GM12878 (cell line): Measurements from ENCODE around the gene ERCC2. TPM values are rescaled to one million over a fixed set of nuclear protein-coding genes. Genes with fewer than 3 reads are reported as not detected.
A peak's percentile ranks its signal among the peaks of the same experiment; 100 is the strongest.

Experiments
- ATAC-seq: fragments of 200-7000 bp; cut with Tn5 transposase; 3 replicates; pipeline ENCODE4 v1.9.1; 2020; ENCODE audit warnings: mild to moderate bottlenecking, moderate library complexity
- BruUV-seq: library from RNA; stranded (reverse); fragments of 400-500 nt; replicated peaks from 2 replicates; lab custom pipeline; 2021; lab: Mats Ljungman, UMichigan
- CTCF ChIA-PET: fragments of 300-600 bp; sonication (Branson Sonifier 250); formaldehyde crosslinking; extraction: SDS; loops from one replicate; lab custom pipeline; 2021; ENCODE audit warnings: inconsistent platforms; lab: Yijun Ruan, JAX
- POLR2A ChIA-PET: fragments of 350-600 bp; formaldehyde crosslinking; extraction: SDS; loops from one replicate; lab custom pipeline; 2021; ENCODE audit warnings: inconsistent platforms; lab: Charles Lee
- RAD21 ChIA-PET: fragments of 300-600 bp; sonication (Branson Sonifier 250); formaldehyde crosslinking; loops from one replicate; lab custom pipeline; 2023; ENCODE audit warnings: antibody characterized with exemption; ENCODE audit not compliant: unreplicated experiment; lab: Charles Lee
- SMC1A ChIA-PET: fragments of 300-600 bp; sonication (Branson Sonifier 250); formaldehyde crosslinking; loops from one replicate; lab custom pipeline; 2023; ENCODE audit not compliant: unreplicated experiment, uncharacterized antibody; lab: Charles Lee
- DNase-seq: peaks from one replicate; pipeline ENCODE4 v3.0.0-alpha.2; 2011; ENCODE audit warnings: low read depth, low spot score
- FAIRE-seq: peaks from 3 replicates; lab custom pipeline; 2011; peaks lifted over from hg19 to GRCh38; lab: Jason Lieb, UNC
- H2AFZ ChIP-seq: 2 replicates; pipeline ENCODE4 v1.6.0; 2011; ENCODE audit warnings: low read depth, low read length, control low read depth; ENCODE audit not compliant: control insufficient read depth
- H3K27ac ChIP-seq: 2 replicates; pipeline ENCODE4 v1.5.1; 2011; ENCODE audit warnings: control low read depth; ENCODE audit not compliant: control insufficient read depth, insufficient read depth
- H3K27me3 ChIP-seq, 2 experiments: replicated peaks in 1 of 2; 2 replicates each; pipeline versions ENCODE4 v1.6.0 to v1.6.1; 2011; ENCODE audit warnings: low read length in 1 of 2; ENCODE audit not compliant: control insufficient read depth in 2 of 2, insufficient read depth in 2 of 2
- H3K36me3 ChIP-seq, 2 experiments: 2 replicates each; pipeline ENCODE4 v1.5.1; 2011; ENCODE audit warnings: low read length in 1 of 2; ENCODE audit not compliant: control insufficient read depth in 2 of 2, insufficient read depth in 2 of 2
- H3K4me1 ChIP-seq: 2 replicates; pipeline ENCODE4 v1.6.1; 2011; ENCODE audit warnings: mild to moderate bottlenecking, low read length, moderate library complexity, mixed read lengths; ENCODE audit not compliant: control insufficient read depth, insufficient read depth
- H3K4me2 ChIP-seq: 2 replicates; pipeline ENCODE4 v1.6.0; 2011; ENCODE audit warnings: control low read depth; ENCODE audit not compliant: control insufficient read depth, insufficient read depth
- H3K4me3 ChIP-seq: fragments of 200-600 bp; sonication (generic); 2 replicates; pipeline ENCODE4 v1.5.1; 2016
- H3K79me2 ChIP-seq: 2 replicates; pipeline ENCODE4 v1.6.0; 2011; ENCODE audit warnings: low read length; ENCODE audit not compliant: control insufficient read depth, insufficient read depth
- H3K9ac ChIP-seq: 2 replicates; pipeline ENCODE4 v1.8.0; 2011; ENCODE audit warnings: low read length, control low read depth, mixed read lengths; ENCODE audit not compliant: control insufficient read depth, insufficient read depth
- H3K9me3 ChIP-seq: replicated peaks from 3 replicates; pipeline ENCODE4 v1.5.1; 2011; ENCODE audit warnings: mild to moderate bottlenecking, low read length; ENCODE audit not compliant: control insufficient read depth, insufficient read depth
- H4K20me1 ChIP-seq: 2 replicates; pipeline ENCODE4 v1.6.0; 2011; ENCODE audit not compliant: control insufficient read depth, insufficient read depth
- ATF2 ChIP-seq: IDR thresholded peaks from 2 replicates; pipeline ENCODE4 v1.6.1; 2012; ENCODE audit warnings: low read length, inconsistent platforms
- CBFB ChIP-seq: IDR thresholded peaks from 2 replicates; pipeline ENCODE4 v1.6.1; 2016; ENCODE audit warnings: antibody characterized with exemption, low read depth
- CBX5 ChIP-seq: sonication (generic); IDR thresholded peaks from 2 replicates; pipeline ENCODE4 v1.6.1; 2016; ENCODE audit warnings: low read depth, moderate library complexity, mild to moderate bottlenecking, inconsistent platforms
- EED ChIP-seq: sonication (generic); IDR thresholded peaks from 2 replicates; pipeline ENCODE4 v1.6.1; 2016; ENCODE audit warnings: antibody characterized with exemption, low read depth
- EGR1 ChIP-seq, 2 experiments: IDR thresholded peaks; 1 replicate in 1 of 2; 2 replicates in 1 of 2; pipeline ENCODE4 v1.6.1; 2011 to 2012; ENCODE audit warnings: low read depth in 2 of 2, low read length in 2 of 2, borderline replicate concordance in 1 of 2, mild to moderate bottlenecking in 1 of 2, moderate library complexity in 1 of 2
- GATAD2B ChIP-seq: fragments of 450-650 bp; conservative IDR thresholded peaks from 2 replicates; pipeline ENCODE4 v1.6.1; 2017; ENCODE audit warnings: low read depth, mild to moderate bottlenecking, moderate library complexity
- HCFC1 ChIP-seq: fragments of 150-350 bp; IDR thresholded peaks from 2 replicates; pipeline ENCODE4 v1.6.1; 2014; ENCODE audit warnings: low read length
- IKZF2 ChIP-seq, 2 experiments: fragments of 450-650 bp; IDR thresholded peaks; 2 replicates each; pipeline ENCODE4 v1.6.1; 2017; ENCODE audit warnings: mild to moderate bottlenecking in 2 of 2, moderate library complexity in 2 of 2
- IRF4 ChIP-seq: IDR thresholded peaks from 2 replicates; pipeline ENCODE4 v1.6.1; 2011; ENCODE audit warnings: low read depth, low read length
- MLLT1 ChIP-seq: fragments of 450-650 bp; IDR thresholded peaks from 2 replicates; pipeline ENCODE4 v1.6.1; 2016; ENCODE audit warnings: mild to moderate bottlenecking
- NR2C1 ChIP-seq: fragments of 450-650 bp; IDR thresholded peaks from 2 replicates; pipeline ENCODE4 v1.6.1; 2017; ENCODE audit warnings: antibody characterized with exemption, mild to moderate bottlenecking, moderate library complexity
- POU2F2 ChIP-seq: IDR thresholded peaks from 3 replicates; pipeline ENCODE4 v1.6.1; 2011; ENCODE audit warnings: low read depth, mild to moderate bottlenecking, low read length, borderline replicate concordance
- SRF ChIP-seq, 2 experiments: IDR thresholded peaks; 2 replicates each; pipeline ENCODE4 v1.6.1; 2011; ENCODE audit warnings: low read depth in 2 of 2, low read length in 2 of 2, mild to moderate bottlenecking in 1 of 2, moderate library complexity in 1 of 2
- SUPT20H ChIP-seq: IDR thresholded peaks from 2 replicates; pipeline ENCODE4 v1.6.1; 2011; ENCODE audit warnings: low read depth, mild to moderate bottlenecking, low read length, moderate library complexity, borderline replicate concordance; ENCODE audit not compliant: control insufficient read depth
- WGBS: methylation state at CpG from one replicate; pipeline ENCODE4 v1.1.6; 2016; ENCODE audit warnings: low lambda C conversion rate; ENCODE audit not compliant: insufficient replicate concordance, insufficient coverage; ENCODE audit errors: missing lambda C conversion rate; 5-methylcytosine and 5-hydroxymethylcytosine counted together
- in situ Hi-C: fragments of 300-500 bp; cut with MboI; formaldehyde crosslinking; loops from 9 replicates; pipeline ENCODE4 v1.14.3; 2018; ENCODE audit warnings: mixed read lengths
- intact Hi-C: fragments of 100-400 bp; cut with micrococcal nuclease; formaldehyde crosslinking; loops from one replicate; pipeline ENCODE4 v1.14.2; 2022; ENCODE audit not compliant: unreplicated experiment
- polyA plus RNA-seq, 11 experiments: library from polyadenylated mRNA; depleted of rRNA in 4 of 11; unstranded in 6 of 11; stranded (reverse) in 5 of 11; fragments of >200 nt; fragmentation: Nextera tagmentation in 4 of 11; fragmentation: Illumina TruSeq in 1 of 11; extraction: Ambion mirVana in 4 of 11; extraction: Trizol in 1 of 11; gene quantifications; 1 replicate in 1 of 11; 2 replicates in 10 of 11; pipeline versions ENCODE4 v1.2.1 to v1.2.3, GENCODE V29; 2011 to 2016; ENCODE audit warnings: inconsistent platforms in 2 of 11, missing spikeins in 2 of 11, low read depth in 1 of 11
- total RNA-seq, 4 experiments: library from RNA; depleted of rRNA in 3 of 4; stranded (reverse); fragments of >200 nt in 3 of 4; fragmentation: Illumina TruSeq in 1 of 4; extraction: Trizol in 1 of 4; gene quantifications; 2 replicates each; pipeline versions ENCODE4 v1.2.1 to v1.2.3, GENCODE V29; 2013 to 2021

Gene ERCC2
- total and polyA plus RNA-seq, 10 of the 15 experiments (the other 5 are each of a cell fraction or from before 2014, with no cell fraction given) = 1.3 to 40.1 (median 15.6) TPM

GRCh38 chr19:45405435-45406225 is 35.3 kb upstream of the ERCC2 start (continued):
- TF ChIP-seq SRF (IDR thresholded peaks at IDR 0.05; ENCODE audit: low read depth in 2 of 2, low read length in 2 of 2) (peak in 1 of 2 experiments; percentile 26; a peak in 1 of 4 replicates), CBFB (no peak), SUPT20H (no peak), IRF4 (no peak), NR2C1 (peak; percentile 87), EGR1 (IDR thresholded peaks at IDR 0.05; ENCODE audit: borderline replicate concordance in 1 of 2, low read depth in 2 of 2, low read length in 2 of 2) (peak in 1 of 2 experiments; percentile 89; a peak in 2 of 3 replicates), IKZF2 (IDR thresholded peaks at IDR 0.05) (peak; percentile 82 to 84)

GRCh38 chr19:45404557-45405434 is 34.4 kb upstream of the ERCC2 start, which contains the start of gene PPP1R13L:
PPP1R13L (minus strand) TSS chr19:45405069; CDS start chr19:45398318, 6,751 bp downstream.
- H3K27ac ChIP-seq = peak within 1 kb of the TSS; percentile 89
- ChIA-PET CTCF (interaction anchor here (0.6 to 5.2 kb wide), 14 partner anchors 11 to 230 kb away, joined by 3 to 93 read pairs (median 10); partner anchors contain the start of gene ERCC1), RAD21 (interaction anchor here (0.6 to 4.8 kb wide), 9 partner anchors 15 to 364 kb away, joined by 3 to 48 read pairs (median 6); partner anchors contain the start of genes ERCC1 and SIX5), SMC1A (interaction anchor here (0.6 to 6.2 kb wide), 7 partner anchors 8 to 236 kb away, joined by 3 to 55 read pairs (median 4); partner anchors contain the start of gene FOSB), POLR2A (interaction anchor here (0.9 to 3.8 kb wide), 2 partner anchors 19 to 65 kb away, joined by 3 to 16 read pairs; partner anchors contain the start of gene ERCC1)
- 24% methylated on average over 46 of the region's 46 CpGs for whole genome bisulfite sequencing
- FAIRE-seq (peak; percentile 64), DNase-seq (peak; percentile 32), ATAC-seq (peak; percentile 49)
- H2AFZ ChIP-seq = peak within 1 kb of the TSS; percentile 95
- in situ Hi-C loops = no loop called here
- H3K79me2 ChIP-seq = peaks cover 7% of the 10 kb centered on the region
- peaks cover 4% of the 10 kb centered on the region for H3K4me1 ChIP-seq
- peak within 1 kb of the TSS; percentile 98 for H3K4me3 ChIP-seq
- H4K20me1 ChIP-seq = no peaks in the 10 kb centered on the region
- peak within 1 kb of the TSS; percentile 76 for H3K9ac ChIP-seq
- peak within 1 kb of the TSS; percentile 96 for H3K4me2 ChIP-seq
- intact Hi-C loops = loop anchor here (1.0 to 10.0 kb wide), 2 partner anchors 15 to 240 kb away; no protein-coding TSS in a partner anchor
- no peaks in the 10 kb centered on the region; a peak in 1 of 4 replicates for H3K27me3 ChIP-seq
- H3K36me3 ChIP-seq = peaks cover 0 to 1% of the 10 kb centered on the region in 2 experiments; a peak in 2 of 4 replicates
- no TSS peak for BruUV-seq
- no peaks in the 10 kb centered on the region for H3K9me3 ChIP-seq
- TF ChIP-seq EED (0 out of 2 replicates have a peak, but pooled peaks have one; percentile 2), HCFC1 (no peak), ATF2 (no peak), GATAD2B (no peak), MLLT1 (peak; percentile 85; the same call in 1 of the 2 replicates), POU2F2 (no peak), CBX5 (no peak)
